ENCODE measurements around the gene CD28.
"Not testable (repeated sequence)": the region's sequence is repeated elsewhere in the genome, so short reads cannot be mapped to it uniquely, and the experiment has no call there.

Gene CD28

GRCh38 chr2:203688798-203689197 lies 17.6 kb upstream of the CD28 start:
- no peak for DNase-seq

GRCh38 chr2:203689426-203690116 lies 16.9 kb upstream of the CD28 start:
- no peak for DNase-seq

- DNase-seq, result peak; percentile 56
Measured at GRCh38 chr2:203690117-203690431, 16.4 kb upstream of the CD28 start.

GRCh38 chr2:203690441-203691047 lies 15.9 kb upstream of the CD28 start:
- DNase-seq, result peak; percentile 72

GRCh38 chr2:203691149-203691548 lies 15.3 kb upstream of the CD28 start:
- no peak for DNase-seq

- peak; percentile 25 for DNase-seq
Measured at GRCh38 chr2:203692031-203692710, 14.3 kb upstream of the CD28 start.

GRCh38 chr2:203693242-203693879 lies 13.1 kb upstream of the CD28 start:
- DNase-seq, result no peak

- DNase-seq, result no peak
Measured at GRCh38 chr2:203694191-203694590, 12.2 kb upstream of the CD28 start.

GRCh38 chr2:203697190-203697589 lies 9.2 kb upstream of the CD28 start:
- no peak for DNase-seq

- not testable (repeated sequence) for DNase-seq
Measured at GRCh38 chr2:203697763-203698162, 8.7 kb upstream of the CD28 start.

- not testable (repeated sequence) for DNase-seq
Measured at GRCh38 chr2:203698410-203698809, 8.0 kb upstream of the CD28 start.

- DNase-seq, result no peak
Measured at GRCh38 chr2:203704430-203704829, 2.0 kb upstream of the CD28 start.

GRCh38 chr2:203705178-203705577 lies 1.3 kb upstream of the CD28 start:
- DNase-seq, result no peak

GRCh38 chr2:203707530-203707929 lies 1.1 kb downstream of the CD28 start:
- no peak for DNase-seq

- no peak for DNase-seq
Measured at GRCh38 chr2:203708846-203709396, 2.5 kb downstream of the CD28 start.

GRCh38 chr2:203709416-203710040 lies 3.1 kb downstream of the CD28 start:
- no peak for DNase-seq

- no peak for DNase-seq
Measured at GRCh38 chr2:203710226-203710625, 3.8 kb downstream of the CD28 start.

GRCh38 chr2:203710952-203711351 lies 4.5 kb downstream of the CD28 start:
- DNase-seq, result no peak

- no peak for DNase-seq
Measured at GRCh38 chr2:203711399-203711798, 5.0 kb downstream of the CD28 start.

- DNase-seq, result peak; percentile 94
Measured at GRCh38 chr2:203713381-203713780, 6.9 kb downstream of the CD28 start.

GRCh38 chr2:203714112-203714511 lies 7.7 kb downstream of the CD28 start:
- DNase-seq, result no peak

GRCh38 chr2:203715744-203716143 lies 9.3 kb downstream of the CD28 start:
- DNase-seq, result no peak

- no peak for DNase-seq
Measured at GRCh38 chr2:203718087-203718486, 11.6 kb downstream of the CD28 start.

All from NCI-H82 (cell line).